GM21423 (cell line): ENCODE measurements around the gene SLC15A3.

Source experiments
- ATAC-seq: cut with Tn5 transposase; IDR thresholded peaks from one replicate; pipeline ENCODE4 v1.9.1; 2021; ENCODE audit warnings: mild to moderate bottlenecking, moderate library complexity; ENCODE audit not compliant: unreplicated experiment

SLC15A3 gene

DNA sequence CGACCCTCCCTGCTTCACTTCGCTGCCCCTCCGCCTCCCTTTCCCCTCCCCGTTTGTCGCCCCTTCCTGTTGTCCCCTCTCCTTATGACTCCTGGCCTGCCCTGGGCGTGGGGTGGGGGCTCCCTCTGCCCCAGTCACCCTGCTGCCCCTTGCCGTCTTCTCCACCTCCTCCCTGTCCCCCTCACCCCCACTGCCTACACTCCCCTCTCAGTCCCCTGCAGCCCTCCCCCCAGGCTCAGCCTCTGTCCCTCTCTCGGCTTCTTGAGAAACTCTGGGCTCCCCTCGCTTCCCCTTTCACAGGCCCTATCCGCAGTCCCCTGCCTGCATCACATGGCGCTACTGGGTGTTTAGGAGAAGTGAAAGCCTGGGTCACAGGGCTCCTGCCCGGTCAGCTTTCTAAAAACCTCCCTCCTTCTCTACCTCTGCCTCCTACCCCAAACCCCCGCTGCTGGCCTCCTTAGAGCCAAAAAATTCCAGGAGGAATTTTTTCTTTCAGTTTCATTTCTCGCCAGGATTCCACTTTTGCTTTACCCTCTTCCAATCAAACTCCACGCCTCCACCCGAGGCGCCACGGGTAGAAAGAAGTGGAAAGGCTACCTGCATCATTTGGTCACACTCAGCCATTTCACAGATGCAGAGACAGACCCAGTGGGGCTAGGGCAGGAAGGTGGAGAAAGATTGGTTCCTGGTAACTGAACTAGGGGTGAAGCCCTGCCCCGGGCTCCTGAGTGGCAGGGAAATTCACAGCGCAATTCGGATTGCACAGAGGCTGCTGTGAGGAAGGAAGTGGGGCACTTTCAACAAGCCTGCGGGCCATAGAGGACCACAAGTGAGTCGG is at the start of gene SLC15A3:
Gene SLC15A3 (minus strand): TSS at position 273 of the 838 bp plus-strand sequence. CDS start 625 bp downstream, outside the sequence.
- ATAC-seq, result peak; percentile 79

DNA sequence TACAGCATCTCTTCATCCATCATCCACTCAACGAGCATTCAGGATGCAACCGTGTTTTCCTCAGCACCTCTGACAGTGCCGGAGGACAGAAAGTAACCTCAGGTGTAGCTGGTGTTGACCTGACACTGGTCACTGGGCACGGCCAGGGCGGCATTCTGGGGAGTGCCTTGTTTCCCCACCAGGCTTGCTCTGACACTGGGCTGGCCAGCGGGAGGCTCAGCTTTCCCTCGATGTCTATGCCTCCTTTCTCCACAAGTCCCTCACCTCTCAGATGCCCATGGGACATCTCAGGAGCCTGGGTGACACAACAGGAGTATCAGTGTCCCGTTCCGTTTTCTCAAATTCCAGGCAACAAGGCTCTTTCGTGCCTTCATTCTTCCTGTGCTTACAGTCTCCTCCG is 48.5 kb upstream of the SLC15A3 start:
- ATAC-seq, result no peak

GRCh38 chr11:60996381-60997138 is 44.6 kb upstream of the SLC15A3 start:
- no peak for ATAC-seq

GRCh38 chr11:60995798-60996197 is 43.8 kb upstream of the SLC15A3 start:
- ATAC-seq, result no peak

DNA sequence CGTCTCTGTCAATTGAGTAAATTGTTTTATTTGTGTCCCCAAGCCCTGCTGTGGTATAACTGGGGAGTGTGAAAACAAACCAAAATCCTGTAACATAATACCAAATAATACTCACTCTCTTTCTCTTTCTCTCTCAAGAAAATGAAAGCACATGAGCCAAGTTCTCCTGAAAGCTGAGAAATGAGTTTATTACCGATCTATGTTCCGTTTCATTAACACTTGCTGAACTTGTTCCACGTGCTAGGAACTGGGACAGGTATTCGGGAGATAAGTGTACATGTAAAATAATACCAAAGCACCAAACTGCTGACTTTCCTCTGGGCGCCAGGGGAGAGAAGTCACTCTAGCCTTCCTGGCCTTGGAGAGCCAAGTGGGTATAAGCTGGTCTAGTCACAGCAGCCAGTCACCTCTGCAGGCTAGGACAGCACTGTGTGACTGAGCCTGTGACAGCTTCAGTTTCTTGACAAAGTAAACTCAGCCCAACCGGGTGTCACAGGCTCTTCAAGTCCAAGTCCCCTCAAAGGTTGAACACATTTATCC is 42.6 kb upstream of the SLC15A3 start:
- no peak for ATAC-seq

GRCh38 chr11:60993615-60994014 is 41.6 kb upstream of the SLC15A3 start:
- no peak for ATAC-seq

DNA sequence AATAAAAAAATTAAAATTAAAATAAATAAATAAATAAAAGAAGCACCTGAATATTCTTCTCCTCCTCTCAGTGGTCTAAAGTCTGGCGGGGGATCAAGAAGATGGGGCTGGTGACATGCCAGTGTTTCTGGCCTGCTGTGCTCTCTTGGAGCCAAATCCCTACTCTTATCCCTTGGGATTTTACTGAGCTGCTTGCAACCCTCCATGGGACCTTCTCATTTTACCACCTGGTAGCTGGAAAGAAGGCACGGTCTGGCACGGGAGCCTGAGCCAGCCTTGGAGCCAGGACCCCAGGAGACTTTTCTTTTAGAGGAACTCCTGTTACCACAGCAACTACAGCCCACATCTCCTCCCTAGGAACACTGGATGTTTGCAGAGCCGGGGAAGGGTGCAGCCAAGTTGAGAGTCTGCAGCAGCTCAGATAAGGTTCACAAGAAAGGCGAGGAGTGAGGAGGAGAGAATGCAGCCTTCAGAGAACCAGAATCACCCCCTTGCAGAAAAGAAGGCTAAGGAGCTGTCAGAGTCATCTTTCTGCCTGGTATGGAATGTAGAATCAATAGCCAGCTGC is 41.0 kb upstream of the SLC15A3 start:
- no peak for ATAC-seq

GRCh38 chr11:60991457-60991856 is 39.5 kb upstream of the SLC15A3 start:
- ATAC-seq, result no peak

DNA sequence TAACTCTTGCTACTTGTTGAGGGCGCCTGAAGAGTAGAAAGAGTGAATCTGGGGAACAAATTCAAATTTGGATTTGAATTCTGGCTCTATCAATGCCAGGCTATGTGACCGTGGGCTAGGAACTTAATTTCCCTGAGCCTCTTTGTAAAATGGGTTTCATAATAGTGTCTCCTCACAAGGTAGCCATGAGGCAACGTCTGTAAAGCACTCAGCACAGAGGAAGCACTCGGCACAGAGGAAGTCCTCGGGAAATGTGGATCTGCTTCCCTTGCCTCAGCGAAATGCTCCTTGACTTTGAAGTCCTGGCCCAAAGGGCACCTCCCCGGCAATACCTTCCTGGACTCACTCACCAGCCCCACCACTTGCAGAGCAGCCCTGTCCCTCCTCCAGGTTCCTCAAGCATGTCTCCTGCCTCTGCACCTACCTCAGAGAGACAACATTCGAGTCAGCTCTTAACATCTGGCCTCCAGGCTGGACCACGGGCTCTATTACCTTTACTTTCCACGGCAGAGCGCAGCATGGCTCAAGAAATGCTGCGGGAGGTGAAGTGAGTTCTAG is 37.2 kb upstream of the SLC15A3 start:
- ATAC-seq, result no peak

DNA sequence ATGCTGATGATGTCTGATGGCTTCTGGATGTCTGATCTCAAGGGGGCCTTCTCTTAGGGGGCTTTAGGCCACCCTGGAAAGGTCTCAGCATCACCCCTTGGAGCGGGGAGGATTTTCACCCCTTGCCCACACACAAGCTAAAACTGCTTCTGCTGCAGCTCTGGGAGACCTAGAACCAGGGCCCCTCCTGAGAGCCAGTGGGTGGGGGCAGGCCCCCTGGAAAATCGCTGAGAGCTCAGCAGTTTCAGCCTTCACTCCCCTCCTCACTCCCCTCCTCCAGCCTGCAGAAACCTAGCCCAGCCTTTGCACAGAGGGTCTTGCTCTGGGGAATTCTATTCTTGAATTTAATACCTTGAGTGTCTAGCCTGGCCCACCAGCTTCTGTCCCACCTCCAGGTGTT is 36.7 kb upstream of the SLC15A3 start:
- ATAC-seq, result no peak

- no peak for ATAC-seq
Observed at GRCh38 chr11:60987577-60988277, 35.8 kb upstream of the SLC15A3 start.

DNA sequence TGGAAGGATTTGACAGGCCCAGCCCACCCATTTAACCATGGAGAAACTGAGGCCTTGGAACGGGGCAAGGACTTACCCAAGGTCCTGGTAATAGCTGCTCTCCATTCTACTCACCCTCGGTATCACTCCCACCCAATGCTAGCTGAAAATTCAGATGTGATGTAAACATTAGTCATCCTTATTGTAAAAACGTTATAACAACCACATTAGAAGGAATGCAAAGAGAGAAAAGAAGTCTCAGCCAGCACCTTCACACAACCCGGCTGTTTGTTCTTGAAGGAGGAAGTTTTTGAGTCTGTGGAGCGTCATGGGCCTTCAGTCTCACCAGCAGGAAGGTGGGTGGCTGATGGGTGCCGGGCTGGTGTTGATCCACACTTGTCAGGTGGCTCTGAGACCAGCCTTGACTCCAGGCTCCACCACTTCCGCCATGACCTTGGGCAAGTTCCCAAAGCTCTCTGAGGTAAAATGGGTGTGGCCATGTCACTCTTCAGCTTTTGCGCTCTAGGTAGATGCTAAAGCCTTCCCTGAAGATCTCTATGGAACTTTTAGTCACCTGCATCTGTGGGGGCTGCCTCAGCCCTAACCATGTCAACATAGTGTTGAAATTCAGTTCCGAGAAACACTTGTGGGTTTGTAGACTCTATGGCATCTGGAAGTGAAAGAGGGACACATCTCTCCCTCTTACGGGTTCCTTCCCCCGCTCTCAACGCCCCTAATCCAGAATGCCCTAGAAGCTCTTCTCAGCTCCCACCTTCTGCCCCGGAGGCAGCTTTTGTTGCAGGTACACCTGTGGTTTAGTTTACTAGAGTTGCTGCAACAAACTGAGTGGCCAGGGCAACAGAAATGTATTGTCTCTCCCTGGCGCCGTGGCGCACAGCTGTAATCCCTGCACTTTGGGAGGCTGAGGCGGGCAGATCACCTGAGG is 34.3 kb upstream of the SLC15A3 start:
- no peak for ATAC-seq

DNA sequence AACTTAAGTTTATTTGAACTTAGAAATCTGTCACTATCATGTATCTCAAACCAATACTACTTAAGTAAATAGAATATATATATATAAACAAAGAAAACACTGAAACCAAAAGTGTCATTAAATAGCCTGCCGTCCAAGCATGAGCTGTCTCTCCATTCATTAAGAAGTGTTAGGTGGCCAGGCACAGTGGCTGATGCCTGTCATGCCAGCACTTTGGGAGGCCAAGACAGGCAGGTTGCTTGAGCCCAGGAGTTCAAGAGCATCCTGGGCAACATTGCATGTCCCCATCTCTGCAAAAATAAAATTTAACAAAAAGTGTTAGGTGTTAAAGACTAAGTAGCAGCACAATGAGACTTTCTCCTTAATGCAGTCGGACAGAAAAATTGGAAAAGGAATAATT is 33.5 kb upstream of the SLC15A3 start:
- ATAC-seq, result no peak

DNA sequence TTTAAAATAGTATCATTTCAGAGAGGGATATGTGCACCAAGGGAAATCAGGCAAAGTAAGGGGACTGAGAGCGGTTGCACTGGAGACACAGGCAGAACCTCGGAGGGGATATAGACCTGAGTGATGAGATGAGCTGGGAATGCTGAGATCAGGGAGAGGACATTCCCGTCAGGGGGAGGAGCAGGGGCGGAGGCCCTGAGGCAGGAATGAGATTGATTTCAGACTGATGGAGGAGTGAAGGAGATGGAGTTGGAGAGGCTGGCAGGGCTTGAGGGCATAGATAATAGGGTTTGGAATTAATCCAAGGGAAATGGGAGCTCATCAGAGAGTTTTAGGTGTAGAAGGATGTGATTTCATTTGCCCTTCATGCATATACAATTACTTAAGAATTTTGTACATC is 32.7 kb upstream of the SLC15A3 start:
- no peak for ATAC-seq

DNA sequence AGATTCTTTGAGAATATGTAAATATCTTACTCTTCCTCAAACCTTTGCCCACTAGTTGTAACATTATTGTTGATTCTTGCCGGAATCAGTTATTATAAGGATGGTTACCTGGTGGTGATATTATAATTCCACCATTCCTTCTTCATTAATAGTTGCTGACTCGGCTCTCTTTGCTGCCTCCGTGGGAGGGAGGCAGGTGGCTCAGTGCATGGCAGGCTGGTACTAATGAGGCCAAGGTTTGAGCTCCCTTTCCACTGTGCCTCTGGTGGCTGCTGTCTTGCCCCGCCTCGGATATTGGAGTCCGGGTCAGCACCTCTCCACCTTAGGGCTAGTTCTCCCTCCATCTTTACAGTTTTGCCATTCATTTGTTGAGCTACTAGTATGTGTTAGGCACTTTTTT is 32.2 kb upstream of the SLC15A3 start:
- ATAC-seq, result no peak

- no peak for ATAC-seq
Observed at GRCh38 chr11:60982184-60982583, 30.2 kb upstream of the SLC15A3 start.

- no peak for ATAC-seq
Observed at GRCh38 chr11:60981515-60981914, 29.5 kb upstream of the SLC15A3 start.

DNA sequence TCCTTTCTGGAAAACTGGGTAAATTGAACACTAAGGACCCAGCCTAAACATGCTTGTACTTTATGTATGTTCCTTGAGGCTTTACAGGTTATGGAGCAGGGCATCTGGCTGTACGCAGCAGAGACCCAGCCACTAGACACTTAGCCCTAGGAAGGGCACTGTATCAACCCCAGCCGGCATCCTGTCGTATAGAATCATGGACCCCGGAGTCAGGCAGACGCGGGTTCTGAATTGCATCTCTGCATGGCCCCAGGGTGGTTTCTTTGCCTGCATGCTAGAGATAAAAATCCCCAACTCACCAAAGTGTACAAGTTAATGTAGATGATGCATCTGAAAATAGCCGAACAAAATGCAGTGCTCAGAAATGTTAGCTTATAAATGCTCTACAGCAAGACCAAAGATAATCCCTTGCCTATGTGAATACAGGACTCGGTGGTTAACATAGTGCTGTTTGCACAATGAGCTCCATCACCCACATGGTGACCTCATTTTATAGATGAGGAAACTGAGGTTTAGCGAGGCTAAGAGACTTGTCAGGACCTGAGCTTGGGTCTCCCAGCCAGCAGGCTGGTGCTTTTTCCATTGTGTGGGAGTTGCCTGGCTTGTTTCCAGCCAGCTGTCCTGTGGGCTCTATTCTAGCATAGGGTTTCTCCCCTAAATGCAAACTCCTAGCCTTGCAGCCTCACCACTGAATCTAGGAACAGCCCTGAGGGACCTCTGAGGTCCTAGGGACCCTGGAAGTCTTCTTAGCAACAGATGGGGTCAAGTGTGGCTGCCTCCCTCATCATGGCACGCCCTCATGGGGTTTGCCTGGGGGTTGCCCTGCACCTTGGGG is 26.8 kb upstream of the SLC15A3 start:
- no peak for ATAC-seq

GRCh38 chr11:60977836-60978235 is 25.9 kb upstream of the SLC15A3 start:
- ATAC-seq, result no peak
